SK-MEL-5 (cell line): ENCODE data around the gene F7. TPM values are rescaled to one million over a fixed set of nuclear protein-coding genes. Genes with fewer than 3 reads are reported as not detected.

Experiments used
- DNase-seq: peaks from one replicate; pipeline ENCODE4 v3.0.0-alpha.2; 2016; ENCODE audit warnings: low read depth, low spot score
- in situ Hi-C: cut with HindIII; loops from 2 replicates; pipeline ENCODE4 v1.10.0; 2016; ENCODE audit warnings: low sequenced_read_pairs, high pct_unique_total_duplicates, low pct_unique_long_range_greater_than_20kb
- total RNA-seq: library from RNA; depleted of rRNA; stranded (reverse); fragments of >200 nt; shearing (Covaris generic); gene quantifications from 2 replicates; pipeline ENCODE4 v1.2.3, GENCODE V29; 2014

The F7 gene
- total RNA-seq, 1 experiment from 2014 or later = not detected

- in situ Hi-C loops = no loop called here
These were observed 14.9 kb downstream of the F7 start for GRCh38 chr13:113120300-113121182.

GRCh38 chr13:113121183-113121927, 15.8 kb downstream of the F7 start:
- in situ Hi-C loops = no loop called here
- DNase-seq = no peak

More at GRCh38 chr13:113120300-113121182, 14.9 kb downstream of the F7 start:
- no peak for DNase-seq

- in situ Hi-C loops = no loop called here
- DNase-seq = no peak
These were observed 16.4 kb downstream of the F7 start for GRCh38 chr13:113121928-113122471.

- in situ Hi-C loops = no loop called here
These were observed 17.1 kb downstream of the F7 start, which contains the start of gene F10 for GRCh38 chr13:113122550-113123225. TSS of gene F10 (plus strand) at chr13:113122799. CDS start at chr13:113122856, 57 bp downstream.

GRCh38 chr13:113123226-113124201, 17.9 kb downstream of the F7 start:
- DNase-seq = peak; percentile 34

More at GRCh38 chr13:113122550-113123225, 17.1 kb downstream of the F7 start, which contains the start of gene F10:
- no peak for DNase-seq

GRCh38 chr13:113124211-113124970, 18.8 kb downstream of the F7 start:
- in situ Hi-C loops = no loop called here
- DNase-seq = no peak

More at GRCh38 chr13:113123226-113124201, 17.9 kb downstream of the F7 start:
- in situ Hi-C loops = no loop called here

GRCh38 chr13:113125506-113126264, 20.1 kb downstream of the F7 start:
- in situ Hi-C loops = no loop called here
- no peak for DNase-seq

GRCh38 chr13:113126265-113127150, 20.9 kb downstream of the F7 start:
- DNase-seq = no peak
- in situ Hi-C loops = no loop called here

- DNase-seq = no peak
- in situ Hi-C loops = no loop called here
These were observed 23.9 kb downstream of the F7 start for GRCh38 chr13:113129480-113129879.

- in situ Hi-C loops = no loop called here
- no peak for DNase-seq
These were observed 24.5 kb downstream of the F7 start for GRCh38 chr13:113129921-113130750.

GRCh38 chr13:113135281-113135760, 29.7 kb downstream of the F7 start:
- in situ Hi-C loops = no loop called here

GRCh38 chr13:113137691-113138298, 32.2 kb downstream of the F7 start:
- in situ Hi-C loops = no loop called here
- no peak for DNase-seq

More at GRCh38 chr13:113135281-113135760, 29.7 kb downstream of the F7 start:
- no peak for DNase-seq
